Suppressor macrophage (primary cell): ENCODE data around the gene FTH1.
A peak's percentile ranks its signal among the peaks of the same experiment; 100 is the strongest.

Experiments used
- DNase-seq, 4 experiments: peaks; one replicate each; pipeline ENCODE4 v3.0.0-alpha.2; 2020 to 2022

FTH1 gene

DNA sequence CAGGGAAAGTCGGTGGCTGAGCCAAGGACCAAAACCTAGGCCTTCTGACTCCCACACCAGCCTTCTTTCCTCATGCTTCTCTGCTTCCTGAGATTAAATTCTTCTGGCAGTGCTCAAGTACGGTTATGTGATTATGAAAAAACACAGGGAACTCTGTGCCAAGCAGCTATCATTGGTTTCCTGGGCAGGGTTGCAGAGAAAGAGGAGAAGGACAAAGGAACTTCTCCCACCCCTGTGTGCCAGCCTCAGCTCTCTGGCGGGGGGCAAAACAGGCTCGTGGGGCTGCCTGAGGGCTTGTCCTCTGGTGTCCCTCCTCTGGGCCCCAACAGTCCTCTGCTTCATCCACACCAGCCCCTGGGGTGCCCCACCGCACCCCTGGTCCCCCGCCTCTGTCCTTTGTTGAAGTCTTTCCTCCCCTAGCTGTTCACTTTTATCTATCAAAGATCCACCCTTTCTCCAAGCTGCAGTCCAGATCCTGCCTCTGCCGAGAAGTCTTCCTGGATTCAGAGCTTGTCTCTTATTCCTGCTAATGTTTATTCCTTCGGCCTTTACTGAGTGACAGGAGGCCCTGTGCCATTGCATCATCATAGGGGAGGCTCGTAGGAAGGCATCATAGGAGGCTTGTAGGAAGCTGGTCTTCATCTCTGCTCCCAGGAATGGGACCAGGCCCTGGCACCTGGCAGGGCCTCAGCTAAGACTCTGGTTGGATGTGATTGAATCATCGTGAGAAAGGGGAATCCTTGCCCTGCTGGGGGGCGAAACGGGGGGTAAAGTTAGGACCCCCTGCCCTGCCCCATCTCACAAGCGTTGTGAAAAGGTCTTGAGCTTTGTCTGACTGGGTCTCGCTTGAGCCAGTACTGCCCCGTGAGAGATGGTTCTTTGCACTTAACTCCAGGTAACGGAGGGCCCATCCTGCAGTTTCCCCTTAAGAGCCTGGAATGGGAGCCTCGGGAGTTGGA lies 11.5 kb upstream of the FTH1 start:
- DNase-seq: peak in 2 of 4 experiments; percentile 48 to 53

DNA sequence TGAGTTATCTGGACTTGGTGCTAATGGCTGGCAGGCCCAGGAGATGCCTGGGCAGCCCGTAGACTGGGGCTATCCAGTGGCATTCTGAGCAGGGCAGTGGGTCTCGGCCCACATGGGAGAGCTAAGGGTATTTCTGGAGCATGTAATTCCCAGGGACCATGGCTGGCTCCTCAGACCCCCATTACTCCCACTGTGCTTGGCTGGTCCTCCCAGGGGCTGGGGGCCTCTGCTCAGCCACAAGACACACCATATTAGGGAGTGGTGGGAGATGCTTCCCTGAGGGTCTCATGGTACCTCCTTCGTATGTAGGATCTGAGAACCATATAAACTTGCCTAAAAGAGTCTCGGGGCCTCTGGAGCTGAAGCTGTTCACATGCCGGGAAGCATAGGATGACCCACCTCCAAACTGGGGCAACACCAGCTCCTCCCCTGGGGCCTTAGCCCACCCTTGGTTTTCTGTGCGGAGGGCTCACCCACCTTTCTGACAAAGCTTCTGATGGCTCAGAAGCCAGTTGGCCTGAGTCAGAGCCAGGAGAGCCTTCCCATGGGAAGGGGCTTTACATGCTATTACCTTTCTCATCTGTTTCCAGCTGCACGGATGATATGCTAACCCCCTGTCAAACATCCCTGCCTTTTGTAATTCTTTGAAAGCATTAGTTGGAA lies 9.5 kb upstream of the FTH1 start:
- no peak for DNase-seq

DNA sequence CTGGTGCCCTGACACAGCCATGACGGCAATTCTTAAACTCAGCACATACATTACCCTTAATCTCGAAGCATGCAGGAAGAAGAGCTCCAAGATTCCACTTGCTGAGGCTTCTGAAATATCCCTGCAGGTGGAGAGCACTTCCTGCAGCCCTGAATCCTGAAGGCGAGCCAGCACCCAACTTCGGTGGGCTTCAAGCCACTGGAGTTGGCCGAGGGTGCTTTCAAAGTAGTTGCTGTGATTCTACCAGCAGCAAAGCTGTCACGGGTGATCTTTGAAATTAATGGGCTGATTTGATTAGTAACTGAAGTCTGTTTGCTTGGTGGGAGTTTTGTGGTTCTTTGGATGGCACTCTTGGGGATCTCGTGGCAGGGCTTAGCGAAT lies 9.0 kb upstream of the FTH1 start:
- DNase-seq: no peak

DNA sequence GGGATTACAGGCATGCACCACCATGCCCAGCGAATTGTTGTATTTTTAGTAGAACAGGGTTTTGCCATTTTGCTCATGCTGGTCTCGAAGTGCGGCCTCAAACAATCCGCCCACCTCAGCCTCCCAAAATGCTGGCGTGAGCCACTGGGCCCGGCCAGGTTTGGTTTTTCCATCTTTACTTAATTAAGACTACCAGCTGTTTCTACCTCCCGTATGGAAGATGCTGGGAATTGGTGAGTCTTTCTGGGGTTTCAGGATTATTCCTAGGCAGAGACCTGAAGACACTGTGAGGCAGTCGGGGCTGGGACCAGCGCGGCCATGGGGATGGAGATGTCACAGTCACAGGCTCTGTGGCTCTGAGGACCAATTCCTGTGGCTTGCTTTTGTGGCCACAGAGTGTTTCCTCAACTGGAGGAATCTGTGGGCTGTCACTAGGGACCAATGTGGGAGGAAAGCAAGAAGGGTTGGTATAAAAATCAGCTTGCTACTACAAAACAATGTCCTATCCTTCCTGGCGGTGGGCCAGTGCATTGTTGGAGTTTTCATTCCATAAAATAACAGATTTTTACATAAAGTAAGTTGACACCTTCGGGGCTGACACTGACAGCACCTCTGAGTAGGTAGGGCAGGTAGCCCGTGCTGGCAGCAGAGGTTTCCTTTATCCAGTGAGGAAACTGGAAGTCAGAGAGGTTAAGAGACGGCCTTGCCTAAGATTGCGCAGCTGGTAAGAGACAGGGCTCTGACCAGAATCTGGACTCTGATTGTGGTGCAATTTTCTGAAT lies 8.4 kb upstream of the FTH1 start:
- DNase-seq: peak; percentile 49 to 70 (median 67)

DNA sequence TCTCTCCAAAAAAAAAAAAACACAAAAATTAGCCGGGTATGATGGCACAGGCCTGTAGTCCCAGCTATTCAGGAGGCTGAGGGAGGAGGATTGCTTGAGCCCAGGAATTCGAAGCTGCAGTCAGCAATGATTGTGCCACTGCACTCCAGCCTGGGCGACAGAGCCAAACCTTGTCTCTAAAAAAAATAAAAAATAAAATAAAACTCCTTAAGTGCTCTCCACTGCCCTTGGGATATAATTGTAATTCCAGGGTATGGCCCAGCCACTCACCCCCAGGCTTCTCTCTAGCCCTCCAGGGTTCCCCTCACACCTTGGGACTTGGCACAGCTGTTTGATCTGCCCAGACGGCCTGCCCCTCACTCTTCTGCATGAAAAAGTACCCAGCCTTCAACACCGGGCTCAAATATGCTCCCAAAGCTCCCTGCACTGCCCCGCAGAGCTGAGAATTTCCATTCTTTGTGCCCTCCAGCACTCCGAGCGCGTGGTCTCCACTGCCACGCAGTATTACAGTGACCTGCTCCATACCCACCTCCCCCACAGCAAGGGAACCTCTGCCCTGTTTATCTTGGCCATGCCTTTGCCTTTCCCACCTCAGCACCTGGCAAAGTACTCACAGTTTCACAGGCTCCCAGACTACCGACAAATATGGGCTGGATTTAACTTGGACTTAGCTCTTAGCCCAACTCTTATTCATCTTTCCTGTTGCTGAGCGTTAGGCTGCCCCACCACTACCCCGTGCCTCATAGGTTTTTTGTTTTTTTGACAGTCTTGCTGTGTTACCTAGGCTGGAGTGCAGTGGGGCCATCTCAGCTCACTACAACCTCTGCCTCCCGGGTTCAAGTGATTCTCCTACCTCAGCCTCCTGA lies 7.6 kb upstream of the FTH1 start:
- no peak for DNase-seq

DNA sequence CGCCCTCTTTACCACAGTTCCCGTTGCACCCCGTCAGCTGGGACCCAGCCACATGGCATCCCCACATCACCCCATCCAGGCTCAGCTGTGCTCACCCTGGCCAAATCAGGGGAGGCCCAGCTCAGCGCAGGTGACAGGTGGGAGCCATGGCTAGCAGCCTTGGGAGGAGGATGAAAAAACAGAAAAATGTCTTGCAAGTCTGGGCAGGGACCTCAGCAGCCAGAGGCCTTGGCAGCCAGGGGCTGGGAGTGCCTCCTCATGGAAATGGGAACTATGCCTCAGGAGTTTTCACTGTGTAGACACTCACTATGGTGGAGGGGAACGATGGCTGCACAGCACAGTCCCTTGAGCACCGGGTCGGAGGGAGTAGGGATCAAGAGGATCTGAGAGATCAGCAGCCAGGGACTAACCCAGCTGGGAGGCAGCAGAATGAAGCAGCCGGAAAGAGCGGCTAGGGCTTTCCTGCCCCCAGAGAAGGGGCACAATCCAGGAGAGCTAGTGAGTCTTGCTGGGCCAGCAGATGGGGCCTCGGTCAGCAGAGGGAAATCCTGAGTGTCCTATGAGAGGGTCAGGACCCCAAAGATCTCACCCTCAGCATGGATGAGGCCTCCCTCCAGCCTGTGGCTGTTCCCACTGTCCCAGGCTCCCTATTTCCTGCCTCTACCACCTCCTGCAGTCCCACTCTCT lies 6.2 kb upstream of the FTH1 start:
- DNase-seq: peak in 3 of 4 experiments; percentile 50 to 64 (median 64)

DNA sequence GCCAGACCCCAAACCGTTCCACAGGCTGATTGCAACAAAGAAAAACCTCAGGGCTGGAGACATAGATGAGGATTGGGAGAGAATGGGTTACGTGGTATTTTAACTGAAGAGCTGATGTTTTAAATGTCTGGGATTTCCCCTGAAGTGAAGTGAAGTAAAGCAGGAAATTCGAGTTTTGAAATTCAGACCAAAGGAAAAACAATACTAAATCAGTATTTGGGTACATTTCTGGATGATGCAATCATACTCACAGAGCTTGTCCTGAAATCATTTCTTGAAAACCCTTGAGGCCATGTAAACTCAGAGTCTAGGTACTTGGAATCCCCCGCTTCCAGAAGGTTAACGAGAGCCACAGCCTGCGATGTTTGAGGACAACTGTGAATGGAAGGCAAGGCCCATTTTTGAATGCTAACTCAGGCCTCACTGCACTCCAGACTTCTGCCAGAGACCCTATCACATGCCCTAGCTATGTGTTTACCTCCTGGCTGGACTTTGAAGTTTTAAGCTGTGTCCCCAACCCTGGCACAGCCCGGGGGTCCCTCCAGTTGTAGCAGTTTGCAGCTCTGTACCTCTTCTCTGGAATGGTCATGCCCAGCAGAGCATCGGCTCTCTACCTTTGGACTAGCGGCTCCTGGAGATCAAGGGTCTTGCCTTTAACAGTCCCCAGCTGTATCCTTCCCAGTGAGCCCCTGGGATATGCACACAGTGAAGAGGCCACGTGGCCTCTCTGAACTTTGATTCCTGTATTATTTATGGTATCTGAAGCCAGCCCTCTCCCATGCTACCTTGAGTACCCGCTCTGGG lies 5.4 kb upstream of the FTH1 start:
- DNase-seq: peak; percentile 71 to 95 (median 84)

DNA sequence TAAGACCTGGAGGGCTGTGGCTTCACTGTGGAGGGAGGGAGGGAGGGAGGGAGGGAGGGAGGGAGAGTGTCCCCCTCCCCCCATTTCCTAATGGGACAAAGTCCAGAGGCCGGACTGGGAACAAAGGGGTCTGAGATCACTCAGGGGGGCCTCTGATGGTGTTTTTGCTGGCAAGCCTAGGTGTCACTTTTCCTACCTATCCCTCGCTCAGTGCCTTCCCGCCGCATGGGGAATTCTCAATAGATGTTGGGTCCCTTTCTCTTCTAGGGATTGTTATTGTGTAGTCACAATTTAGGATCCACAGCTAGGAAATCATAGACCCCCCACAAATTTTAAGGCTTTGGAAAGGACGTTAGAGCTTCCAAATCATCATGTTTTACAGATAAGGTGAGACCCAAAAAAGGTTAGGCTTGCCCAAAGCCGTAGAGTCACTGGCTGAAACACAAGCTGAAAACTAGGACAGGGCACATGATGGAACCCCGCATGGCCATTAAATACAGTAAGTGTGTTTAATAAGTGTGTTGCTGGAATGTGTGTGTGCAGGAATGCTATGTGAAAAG lies 4.8 kb upstream of the FTH1 start:
- DNase-seq: no peak

DNA sequence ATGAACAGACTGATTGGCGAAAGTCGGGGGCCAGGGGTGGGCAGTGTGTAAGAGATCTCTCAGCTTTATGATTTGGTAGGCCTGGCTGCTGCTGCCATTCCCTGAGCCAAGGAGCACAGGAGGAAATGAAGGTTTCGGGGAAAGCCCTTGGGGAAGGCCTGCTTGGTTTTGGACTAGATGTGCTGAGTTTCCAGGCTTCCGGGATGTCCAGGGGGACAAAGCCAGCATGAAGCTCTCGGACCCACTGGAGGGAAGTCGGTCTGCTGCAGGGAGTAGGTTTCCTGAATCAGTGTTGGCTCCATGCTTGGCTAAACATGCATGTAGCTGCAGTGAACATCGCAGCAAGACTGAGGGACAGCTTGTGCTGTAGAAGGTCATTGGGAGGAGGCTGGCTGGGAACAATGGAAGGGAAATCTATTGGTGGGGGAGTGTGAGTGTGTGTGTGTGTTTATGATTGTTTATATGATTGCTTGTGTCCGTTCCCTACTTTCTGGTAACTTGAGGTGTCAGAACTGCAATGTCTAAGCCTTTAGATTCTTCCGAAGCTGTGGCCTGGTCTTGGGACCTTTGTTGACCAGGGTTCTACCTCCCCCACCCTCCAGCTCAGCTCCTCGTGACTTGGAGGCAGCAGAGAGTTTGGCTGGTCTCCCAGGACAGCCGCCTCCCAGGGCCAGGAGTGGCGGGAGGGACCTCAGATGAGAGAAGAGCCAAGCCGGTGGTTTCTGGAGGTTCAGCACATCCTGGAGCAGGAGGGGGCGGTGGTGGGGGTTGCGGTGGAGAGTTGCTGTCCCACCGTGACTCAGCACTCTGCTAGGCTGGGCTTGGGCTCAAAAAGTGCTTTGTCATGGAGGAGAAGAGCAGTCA lies 4.0 kb upstream of the FTH1 start:
- peak; percentile 99 to 100 (median 100) for DNase-seq

DNA sequence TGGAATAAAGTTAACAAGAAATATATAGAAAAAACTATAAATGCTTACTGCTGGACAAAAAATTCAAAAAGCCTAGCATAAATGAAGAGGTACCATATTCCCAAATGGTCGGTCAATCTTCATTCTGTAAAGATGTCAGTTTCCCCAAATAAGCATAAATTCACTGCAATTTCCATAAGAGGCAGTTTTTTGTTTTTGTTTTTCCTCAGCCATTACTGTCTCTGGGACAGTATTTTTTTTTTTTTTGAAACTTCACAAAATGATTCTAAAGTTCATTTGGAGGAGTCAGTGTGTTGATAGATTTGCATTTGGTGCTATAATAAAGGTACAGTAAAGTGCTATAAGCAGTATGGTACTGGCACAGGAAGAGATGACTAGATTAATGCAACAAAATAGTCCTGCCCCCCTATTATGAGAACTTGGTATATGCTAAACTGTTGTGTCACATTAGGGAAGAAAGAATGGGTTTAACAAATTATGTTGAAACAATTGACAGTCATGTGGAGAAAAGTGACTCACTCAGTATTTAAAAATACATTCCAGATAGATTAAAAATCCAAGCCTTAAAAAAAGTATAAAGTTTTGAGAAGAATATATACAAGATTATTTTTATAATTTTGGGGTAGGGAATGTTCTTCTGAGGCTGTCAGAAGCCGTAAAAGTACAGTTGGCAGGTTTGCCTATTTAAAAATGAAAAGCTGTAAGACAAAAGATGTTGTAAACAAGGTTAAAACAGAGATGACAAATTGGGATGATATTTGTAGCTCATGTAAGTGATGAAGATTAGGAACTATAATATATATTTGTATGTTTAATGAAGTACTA lies 2.6 kb upstream of the FTH1 start:
- DNase-seq: peak in 3 of 4 experiments; percentile 75 to 94 (median 94)

DNA sequence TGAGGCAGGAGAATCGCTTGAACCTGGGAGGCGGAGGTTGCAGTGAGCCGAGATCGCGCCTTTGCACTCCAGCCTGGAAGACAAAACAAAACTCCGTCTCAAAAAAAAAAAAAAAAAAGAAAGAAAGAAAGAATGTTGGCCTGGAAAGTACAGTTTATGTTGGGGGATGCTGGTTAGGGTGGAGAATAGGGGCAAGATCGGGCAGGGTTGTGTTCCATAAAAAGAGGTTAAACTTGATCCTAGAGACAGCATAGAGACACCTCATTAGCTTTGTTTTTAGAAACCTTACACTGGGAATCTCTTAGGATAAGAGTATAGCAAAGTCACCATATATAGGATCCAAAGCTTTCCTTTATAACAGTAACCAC lies 1.9 kb upstream of the FTH1 start:
- no peak for DNase-seq

DNA sequence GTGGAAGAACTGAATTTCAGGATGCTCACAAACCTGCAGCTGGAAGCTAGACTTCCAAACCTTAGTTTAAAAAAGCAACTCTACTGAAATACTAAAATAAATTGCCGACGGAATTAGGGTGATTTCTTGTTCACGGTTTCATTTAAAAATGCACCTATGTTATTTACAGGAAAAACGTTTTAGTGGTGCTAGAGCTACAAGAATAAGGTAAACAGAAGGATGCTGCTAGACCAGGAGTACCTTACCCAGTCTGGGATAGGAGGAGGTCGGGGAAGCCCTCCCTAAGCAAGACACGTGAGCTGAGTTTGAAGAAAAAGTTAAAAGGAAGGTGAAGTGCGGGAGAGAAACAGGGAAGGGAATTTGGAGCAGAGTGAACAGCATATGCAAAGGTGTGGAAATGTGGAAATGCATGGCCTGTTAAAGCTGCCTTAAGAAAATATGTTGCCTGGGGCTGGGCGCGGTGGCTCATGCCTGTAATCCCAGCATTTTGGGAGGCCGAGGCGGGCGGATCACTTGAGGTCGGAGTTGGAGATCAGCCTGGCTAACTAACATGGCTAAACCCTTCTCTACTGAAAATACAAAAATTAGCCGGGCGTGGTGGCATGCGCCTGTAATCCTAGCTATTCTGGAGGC lies 1.4 kb upstream of the FTH1 start:
- peak in 1 of 4 experiments; percentile 32 for DNase-seq

DNA sequence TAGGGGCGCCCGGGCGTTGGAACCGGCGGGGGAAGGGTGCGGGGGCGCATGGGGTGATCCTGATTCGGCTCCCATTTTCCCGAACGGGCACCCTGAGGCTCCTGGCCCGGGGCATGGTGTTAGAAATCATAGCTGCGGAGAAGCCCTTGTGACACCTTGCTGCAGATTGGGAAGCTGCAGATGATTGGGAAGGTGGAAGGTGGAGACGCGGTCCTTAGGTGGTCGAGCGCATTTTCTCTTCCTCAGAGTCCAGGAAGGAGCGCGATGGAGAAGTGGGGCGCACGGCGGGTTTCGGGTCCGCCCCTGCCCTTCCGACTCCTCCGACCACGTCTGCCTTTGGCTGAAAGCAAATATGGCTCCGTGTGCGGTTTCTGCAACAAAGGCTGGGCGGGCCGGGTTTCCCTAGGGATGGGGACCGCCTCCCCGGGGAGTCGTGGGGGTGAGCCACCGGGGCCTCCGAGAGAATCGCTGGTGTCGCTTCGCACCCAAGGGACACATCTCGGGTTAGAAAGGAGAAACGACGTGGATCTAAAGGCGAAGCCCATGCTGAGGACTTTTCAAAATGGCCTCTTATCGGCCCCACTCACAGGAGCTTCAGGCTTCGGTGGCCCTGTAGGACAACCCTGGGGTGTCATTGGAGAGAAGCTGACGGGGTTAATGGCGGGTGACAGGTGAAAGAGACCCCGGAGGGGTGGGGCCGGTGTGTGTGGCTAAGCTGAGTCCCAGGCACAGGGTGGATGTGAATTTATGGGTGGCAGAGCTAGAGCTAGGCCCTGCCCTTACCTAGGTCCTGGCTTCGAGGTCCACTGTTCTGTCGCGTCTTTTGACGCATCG lies 707 bp upstream of the FTH1 start:
- peak; percentile 83 to 92 (median 90) for DNase-seq

DNA sequence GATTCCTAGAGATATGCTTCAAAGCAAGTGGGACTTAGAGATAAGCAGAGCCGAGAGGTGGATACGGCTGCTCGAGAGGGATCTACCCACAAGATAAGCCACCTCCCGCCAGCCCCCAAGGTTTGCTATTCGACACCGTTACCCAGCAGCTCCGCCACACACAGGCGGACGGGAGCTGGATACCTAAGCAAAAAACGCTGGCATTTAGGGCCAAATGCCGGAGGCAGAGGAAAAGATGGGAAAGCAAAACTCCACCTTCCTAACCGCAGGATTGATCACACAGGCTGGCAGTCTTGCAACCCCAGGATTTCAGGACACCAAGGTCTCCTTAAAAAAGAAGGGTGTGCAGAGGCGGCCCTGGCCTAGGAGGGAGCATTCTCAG lies 709 bp downstream of the FTH1 start:
- DNase-seq: peak in 2 of 4 experiments; percentile 53 to 62

DNA sequence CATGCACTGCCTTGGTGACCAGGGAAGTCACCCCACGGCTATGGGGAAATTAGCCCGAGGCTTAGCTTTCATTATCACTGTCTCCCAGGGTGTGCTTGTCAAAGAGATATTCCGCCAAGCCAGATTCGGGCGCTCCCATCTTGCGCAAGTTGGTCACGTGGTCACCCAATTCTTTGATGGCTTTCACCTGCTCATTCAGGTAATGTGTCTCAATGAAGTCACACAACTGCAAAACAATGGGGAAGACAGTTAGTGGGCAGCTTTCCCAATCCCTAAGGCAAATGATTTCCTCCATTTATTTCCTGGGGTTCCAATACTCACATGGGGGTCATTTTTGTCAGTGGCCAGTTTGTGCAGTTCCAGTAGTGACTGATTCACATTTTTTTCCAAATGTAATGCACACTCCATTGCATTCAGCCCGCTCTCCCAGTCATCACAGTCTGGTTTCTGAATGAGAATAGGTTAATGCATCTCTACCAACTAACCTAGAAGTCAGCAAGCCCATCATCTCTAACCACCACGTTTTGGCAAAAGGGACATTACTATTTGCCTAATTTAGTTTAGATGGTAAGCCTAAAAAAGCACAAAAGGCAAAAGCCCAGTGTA lies 2.7 kb downstream of the FTH1 start:
- DNase-seq: peak; percentile 53 to 58 (median 56)

DNA sequence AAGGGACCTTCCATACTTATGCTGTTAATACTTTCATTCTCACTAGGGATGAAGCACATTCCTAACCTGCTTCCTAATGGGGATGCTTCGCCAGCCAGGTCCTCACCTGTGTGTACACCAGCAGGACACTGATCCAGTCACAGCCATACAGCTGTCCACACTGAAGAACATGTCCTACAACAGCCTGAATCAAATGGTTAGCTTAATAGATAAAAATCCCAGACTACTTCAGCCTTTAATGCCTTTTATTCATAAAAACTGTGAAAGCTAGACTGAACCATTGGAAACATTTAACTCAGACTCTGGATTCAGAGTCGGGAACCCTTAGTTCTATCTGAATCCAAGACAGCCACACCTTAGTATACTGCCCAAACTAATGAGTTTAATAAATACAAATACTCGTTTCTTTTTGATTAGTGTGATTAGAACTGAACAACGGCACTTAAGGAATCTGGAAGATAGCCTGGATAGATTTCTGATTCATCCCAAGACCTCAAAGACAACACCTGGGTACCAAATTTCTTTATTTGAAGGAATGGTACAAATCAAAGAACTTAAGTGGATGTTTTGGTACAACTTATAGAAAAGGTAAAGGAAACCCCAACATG lies 3.3 kb downstream of the FTH1 start:
- DNase-seq: no peak
